ENCODE measurements around the gene SLC35D2. TPM values are rescaled to one million over a fixed set of nuclear protein-coding genes. Genes with fewer than 3 reads are reported as not detected.
"Not testable (repeated sequence)": the region's sequence is repeated elsewhere in the genome, so short reads cannot be mapped to it uniquely, and the experiment has no call there.

The SLC35D2 gene
- total and polyA plus RNA-seq, 4 donors: 14.9 to 27.2 (median 21.5) TPM

GRCh38 chr9:96361668-96362067 lies 21.8 kb downstream of the SLC35D2 start:
- Histone ChIP-seq H3K9ac (ENCODE audit: insufficient read depth in 1 of 2, low read length in 2 of 2) (no peak overlapping the region), H3K4me1 (ENCODE audit: control insufficient read depth in 5 of 5, insufficient read depth in 5 of 5, low read length in 5 of 5) (no peaks in the 10 kb centered on the region), H3K9me3 (ENCODE audit: control insufficient read depth in 4 of 4, insufficient read depth in 3 of 4, low read length in 3 of 4) (no peaks in the 10 kb centered on the region), H3K36me3 (ENCODE audit: control insufficient read depth in 4 of 4, insufficient read depth in 4 of 4, low read length in 4 of 4) (peaks cover 7 to 15% (median 14%) of the 10 kb centered on the region in 4 donors), H3K27ac (ENCODE audit: low read depth in 1 of 2, low read length in 1 of 2) (no peak overlapping the region), H3K4me3 (no peak overlapping the region), H3K27me3 (ENCODE audit: control insufficient read depth in 3 of 3, insufficient read depth in 3 of 3, low read length in 2 of 3) (no peaks in the 10 kb centered on the region)
- DNase-seq (no peak), ATAC-seq (ENCODE audit: insufficient read depth, low FRiP score) (no peak)
- TF ChIP-seq, protein P1, sequence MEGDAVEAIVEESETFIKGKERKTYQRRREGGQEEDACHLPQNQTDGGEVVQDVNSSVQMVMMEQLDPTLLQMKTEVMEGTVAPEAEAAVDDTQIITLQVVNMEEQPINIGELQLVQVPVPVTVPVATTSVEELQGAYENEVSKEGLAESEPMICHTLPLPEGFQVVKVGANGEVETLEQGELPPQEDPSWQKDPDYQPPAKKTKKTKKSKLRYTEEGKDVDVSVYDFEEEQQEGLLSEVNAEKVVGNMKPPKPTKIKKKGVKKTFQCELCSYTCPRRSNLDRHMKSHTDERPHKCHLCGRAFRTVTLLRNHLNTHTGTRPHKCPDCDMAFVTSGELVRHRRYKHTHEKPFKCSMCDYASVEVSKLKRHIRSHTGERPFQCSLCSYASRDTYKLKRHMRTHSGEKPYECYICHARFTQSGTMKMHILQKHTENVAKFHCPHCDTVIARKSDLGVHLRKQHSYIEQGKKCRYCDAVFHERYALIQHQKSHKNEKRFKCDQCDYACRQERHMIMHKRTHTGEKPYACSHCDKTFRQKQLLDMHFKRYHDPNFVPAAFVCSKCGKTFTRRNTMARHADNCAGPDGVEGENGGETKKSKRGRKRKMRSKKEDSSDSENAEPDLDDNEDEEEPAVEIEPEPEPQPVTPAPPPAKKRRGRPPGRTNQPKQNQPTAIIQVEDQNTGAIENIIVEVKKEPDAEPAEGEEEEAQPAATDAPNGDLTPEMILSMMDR (IDR thresholded peaks at IDR 0.05; ENCODE audit: control extremely low read depth, extremely low read depth): no peak
- WGBS, 2 donors: 91% methylated on average over 6 of the region's 6 CpGs

- Histone ChIP-seq H3K27me3 (ENCODE audit: control insufficient read depth in 3 of 3, insufficient read depth in 3 of 3, low read length in 2 of 3) (no peaks in the 10 kb centered on the region), H3K36me3 (ENCODE audit: control insufficient read depth in 4 of 4, insufficient read depth in 4 of 4, low read length in 4 of 4) (peaks cover 7 to 17% (median 14%) of the 10 kb centered on the region in 4 donors), H3K9me3 (ENCODE audit: control insufficient read depth in 4 of 4, insufficient read depth in 3 of 4, low read length in 3 of 4) (no peaks in the 10 kb centered on the region), H3K27ac (ENCODE audit: low read depth in 1 of 2, low read length in 1 of 2) (no peak overlapping the region), H3K4me3 (no peak overlapping the region), H3K4me1 (ENCODE audit: control insufficient read depth in 5 of 5, insufficient read depth in 5 of 5, low read length in 5 of 5) (no peaks in the 10 kb centered on the region), H3K9ac (ENCODE audit: insufficient read depth in 1 of 2, low read length in 2 of 2) (no peak overlapping the region)
- ATAC-seq (ENCODE audit: insufficient read depth, low FRiP score): no peak
- DNase-seq: no peak
- 82 to 91% methylated on average over 2 of the region's 2 CpGs for WGBS, 2 donors
- TF ChIP-seq, protein P1 (IDR thresholded peaks at IDR 0.05; ENCODE audit: control extremely low read depth, extremely low read depth): no peak
These were observed 22.5 kb downstream of the SLC35D2 start for GRCh38 chr9:96360976-96361375.

GRCh38 chr9:96360523-96360922 lies 23.0 kb downstream of the SLC35D2 start:
- WGBS, 2 donors: 96 to 99% methylated on average over 6 of the region's 6 CpGs
- not testable (repeated sequence) for H3K27ac ChIP-seq (ENCODE audit: low read depth in 1 of 2, low read length in 1 of 2); H3K4me3 ChIP-seq; H3K27me3 ChIP-seq (ENCODE audit: control insufficient read depth in 3 of 3, insufficient read depth in 3 of 3, low read length in 2 of 3); H3K9me3 ChIP-seq (ENCODE audit: control insufficient read depth in 4 of 4, insufficient read depth in 3 of 4, low read length in 3 of 4); H3K4me1 ChIP-seq (ENCODE audit: control insufficient read depth in 5 of 5, insufficient read depth in 5 of 5, low read length in 5 of 5); H3K9ac ChIP-seq (ENCODE audit: insufficient read depth in 1 of 2, low read length in 2 of 2); DNase-seq; ATAC-seq (ENCODE audit: insufficient read depth, low FRiP score)
- peaks cover 7 to 17% (median 14%) of the 10 kb centered on the region in 4 donors for H3K36me3 ChIP-seq (ENCODE audit: control insufficient read depth in 4 of 4, insufficient read depth in 4 of 4, low read length in 4 of 4)

DNA sequence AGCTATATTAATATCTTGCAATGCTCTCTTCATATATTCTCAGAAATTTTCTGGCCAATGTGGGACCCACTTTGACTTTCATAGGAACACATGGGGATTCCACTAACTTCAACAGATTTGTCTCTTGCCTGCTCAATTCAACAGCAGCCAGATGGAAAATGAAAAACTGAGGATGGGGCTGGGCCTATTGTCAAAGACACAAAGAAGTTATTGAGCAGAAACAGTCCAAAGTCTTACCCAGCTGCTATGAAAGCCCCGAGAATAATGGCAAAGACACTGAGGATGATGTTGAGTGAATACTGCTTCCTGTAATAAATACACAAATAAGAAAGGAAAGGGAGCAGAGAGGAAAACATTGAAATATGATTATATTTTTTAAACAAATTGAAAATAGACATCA lies 32.6 kb downstream of the SLC35D2 start:
- H3K4me3 ChIP-seq: no peak overlapping the region
- no peaks in the 10 kb centered on the region for H3K27me3 ChIP-seq (ENCODE audit: control insufficient read depth in 3 of 3, insufficient read depth in 3 of 3, low read length in 2 of 3)
- ATAC-seq (ENCODE audit: insufficient read depth, low FRiP score) (no peak), DNase-seq (no peak)
- no peak overlapping the region for H3K9ac ChIP-seq (ENCODE audit: insufficient read depth in 1 of 2, low read length in 2 of 2)
- H3K9me3 ChIP-seq (ENCODE audit: control insufficient read depth in 4 of 4, insufficient read depth in 3 of 4, low read length in 3 of 4): peaks cover 0 to 5% (median 0%) of the 10 kb centered on the region in 4 donors
- H3K4me1 ChIP-seq (ENCODE audit: control insufficient read depth in 5 of 5, insufficient read depth in 5 of 5, low read length in 5 of 5): no peaks in the 10 kb centered on the region
- WGBS, 2 donors: 81 to 96% methylated on average over 1 of the region's 1 CpG
- H3K27ac ChIP-seq (ENCODE audit: low read depth in 1 of 2, low read length in 1 of 2): no peak overlapping the region
- peaks cover 7 to 12% (median 7%) of the 10 kb centered on the region in 4 donors for H3K36me3 ChIP-seq (ENCODE audit: control insufficient read depth in 4 of 4, insufficient read depth in 4 of 4, low read length in 4 of 4)
- TF ChIP-seq, protein P1 (IDR thresholded peaks at IDR 0.05; ENCODE audit: control extremely low read depth, extremely low read depth): no peak

All from lung (tissue), 12 donors.